Stimulated activated CD8-positive, alpha-beta memory T cell treated with anti-CD3 and anti-CD28 coated beads, Interleukin-4, amount 100 ng/mL, for 4 hours (primary cell): ENCODE measurements around the gene SLC34A2.
"Not testable (repeated sequence)": the region's sequence is repeated elsewhere in the genome, so short reads cannot be mapped to it uniquely, and the experiment has no call there.

Experiments used
- DNase-seq, 2 donors: peaks; one replicate each; pipeline ENCODE4 v3.0.0-alpha.2; 2020; ENCODE audit warnings: low read depth in 2 of 2, low spot score in 1 of 2

The SLC34A2 gene, protein sequence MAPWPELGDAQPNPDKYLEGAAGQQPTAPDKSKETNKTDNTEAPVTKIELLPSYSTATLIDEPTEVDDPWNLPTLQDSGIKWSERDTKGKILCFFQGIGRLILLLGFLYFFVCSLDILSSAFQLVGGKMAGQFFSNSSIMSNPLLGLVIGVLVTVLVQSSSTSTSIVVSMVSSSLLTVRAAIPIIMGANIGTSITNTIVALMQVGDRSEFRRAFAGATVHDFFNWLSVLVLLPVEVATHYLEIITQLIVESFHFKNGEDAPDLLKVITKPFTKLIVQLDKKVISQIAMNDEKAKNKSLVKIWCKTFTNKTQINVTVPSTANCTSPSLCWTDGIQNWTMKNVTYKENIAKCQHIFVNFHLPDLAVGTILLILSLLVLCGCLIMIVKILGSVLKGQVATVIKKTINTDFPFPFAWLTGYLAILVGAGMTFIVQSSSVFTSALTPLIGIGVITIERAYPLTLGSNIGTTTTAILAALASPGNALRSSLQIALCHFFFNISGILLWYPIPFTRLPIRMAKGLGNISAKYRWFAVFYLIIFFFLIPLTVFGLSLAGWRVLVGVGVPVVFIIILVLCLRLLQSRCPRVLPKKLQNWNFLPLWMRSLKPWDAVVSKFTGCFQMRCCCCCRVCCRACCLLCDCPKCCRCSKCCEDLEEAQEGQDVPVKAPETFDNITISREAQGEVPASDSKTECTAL

DNA sequence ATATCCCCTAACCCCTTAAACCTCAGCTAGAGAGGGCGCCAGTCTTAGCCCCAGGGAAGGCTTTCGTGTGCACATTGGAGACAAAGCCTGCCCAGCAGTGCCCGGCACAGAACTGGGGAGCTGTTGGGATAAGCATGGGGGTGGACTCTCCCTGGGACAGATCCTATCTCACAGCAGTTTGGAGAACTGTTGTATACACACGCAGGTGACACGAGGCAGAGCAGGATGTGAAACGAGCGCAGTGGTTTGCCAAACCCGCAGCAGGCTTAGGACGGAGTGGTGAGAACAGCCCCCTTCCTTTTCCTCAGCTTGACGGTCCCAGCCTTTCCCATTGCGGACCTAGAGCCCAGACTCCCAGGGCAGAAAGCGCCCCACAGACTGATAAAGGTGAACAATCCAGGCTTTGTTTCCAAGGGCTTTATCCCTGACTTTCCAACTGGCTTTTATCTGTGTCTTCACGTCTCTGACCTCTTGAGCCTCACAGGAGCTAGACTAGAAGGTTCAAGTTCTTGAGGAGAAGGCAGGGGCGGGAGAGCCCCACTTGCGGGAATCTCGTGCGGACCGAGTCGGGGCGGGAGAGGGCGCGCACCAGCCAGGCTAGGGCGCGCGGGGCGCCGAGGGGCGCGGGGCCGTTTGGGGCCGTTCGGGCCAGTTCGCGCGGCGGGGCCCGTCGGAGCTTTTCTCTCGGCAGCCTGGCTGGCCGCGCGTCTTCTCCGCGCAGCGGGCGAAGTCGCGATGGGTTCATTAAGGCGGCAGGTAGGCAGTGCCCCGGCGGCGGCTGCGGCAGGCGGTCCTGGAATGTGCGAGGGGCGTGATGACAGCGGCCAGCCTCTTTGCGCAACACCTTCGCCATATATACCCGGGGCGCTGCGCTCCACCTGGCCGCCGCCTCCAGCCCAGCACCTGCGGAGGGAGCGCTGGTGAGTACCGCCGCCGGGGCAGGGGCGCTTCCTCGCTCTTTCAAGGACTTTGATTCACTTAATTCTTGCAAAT lies at the start of gene SLC34A2:
Gene SLC34A2, plus strand, starts transcription at position 881 of the 993 bp plus-strand sequence. CDS start 6,650 bp downstream, outside the sequence.
- no peak for DNase-seq

DNA sequence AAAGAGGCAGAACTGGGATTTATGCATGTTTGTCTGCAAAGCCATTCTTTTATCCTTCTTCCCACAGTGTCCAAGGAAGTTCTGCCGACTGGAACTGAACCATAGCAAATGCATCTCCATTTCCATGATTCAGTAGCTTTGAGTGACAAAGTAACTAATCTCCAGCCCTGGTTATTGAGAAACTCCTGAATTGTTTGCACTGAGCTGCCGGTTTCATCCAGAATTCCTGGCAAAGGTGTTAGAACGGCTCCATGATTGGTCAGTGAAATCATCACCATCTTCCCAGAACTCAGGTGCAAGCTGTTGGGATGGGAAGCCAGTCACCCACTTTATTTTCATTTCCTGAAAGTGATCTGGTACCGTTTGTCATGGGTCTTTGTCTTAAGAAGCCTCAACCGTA lies 47.0 kb upstream of the SLC34A2 start:
- DNase-seq: no peak

- no peak for DNase-seq
These were observed 45.7 kb upstream of the SLC34A2 start for GRCh38 chr4:25609976-25610375.

- DNase-seq: not testable (repeated sequence)
These were observed 42.0 kb upstream of the SLC34A2 start for GRCh38 chr4:25613613-25614012.

DNA sequence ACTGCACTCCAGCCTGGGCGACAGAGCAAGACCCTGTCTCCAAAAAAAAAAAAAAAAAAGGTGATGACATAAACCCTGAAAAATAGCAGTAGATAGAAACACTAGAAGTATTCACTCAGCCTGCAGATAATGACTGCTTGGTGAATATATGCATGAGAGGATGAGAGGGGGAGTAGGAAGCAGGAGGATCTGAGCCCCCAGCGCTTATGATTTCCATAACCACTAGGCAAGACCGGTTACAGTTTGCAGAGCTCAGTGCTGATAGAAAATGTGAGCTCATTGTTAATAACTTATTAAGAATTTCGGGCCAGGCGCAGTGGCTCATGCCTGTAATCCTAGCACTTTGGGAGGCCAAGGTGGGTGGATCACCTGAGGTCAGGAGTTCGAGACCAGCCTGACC lies 40.8 kb upstream of the SLC34A2 start:
- no peak for DNase-seq

GRCh38 chr4:25621027-25621930 lies 34.4 kb upstream of the SLC34A2 start:
- no peak for DNase-seq

- no peak for DNase-seq
These were observed 31.0 kb upstream of the SLC34A2 start for GRCh38 chr4:25624616-25625015.

- DNase-seq: no peak
These were observed 27.2 kb upstream of the SLC34A2 start for GRCh38 chr4:25628451-25628850.

DNA sequence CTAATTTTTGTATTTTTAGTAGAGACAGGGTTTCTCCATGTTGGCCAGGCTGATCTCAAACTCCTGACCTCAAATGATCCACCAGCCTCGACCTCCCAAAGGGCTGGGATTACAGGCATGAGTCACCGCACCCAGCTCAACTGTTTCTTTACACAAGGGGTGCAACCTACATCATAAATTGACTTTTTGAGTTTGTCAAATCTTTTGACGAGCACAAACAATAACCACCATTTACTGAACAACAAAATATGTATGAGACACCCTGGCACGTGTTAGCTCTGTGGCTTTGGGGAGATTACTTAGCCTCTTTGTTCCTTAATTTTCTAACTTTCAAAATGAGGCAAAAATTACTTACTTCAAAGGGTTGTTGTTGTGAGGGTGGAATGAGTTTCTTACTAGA lies 23.5 kb upstream of the SLC34A2 start:
- no peak for DNase-seq

DNA sequence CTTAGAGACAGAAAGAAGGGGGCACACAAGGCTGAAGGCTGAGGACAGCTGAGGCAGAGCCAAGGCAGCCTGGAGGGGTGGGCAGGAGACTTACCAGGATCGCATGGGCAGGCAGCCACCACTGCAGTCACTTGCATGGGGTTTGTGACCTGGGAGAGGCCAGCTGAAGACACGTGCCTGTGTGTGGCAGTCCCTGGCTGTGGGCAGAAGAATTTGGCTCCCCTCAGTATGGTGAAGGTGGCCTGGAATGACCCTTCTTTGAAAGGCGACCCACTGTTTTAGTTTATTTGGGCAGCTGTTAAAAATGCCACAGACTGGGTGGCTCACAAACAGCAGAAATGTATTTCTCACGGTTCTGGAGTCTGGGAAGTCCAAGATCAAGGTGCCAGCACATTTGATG lies 22.1 kb upstream of the SLC34A2 start:
- DNase-seq: no peak

GRCh38 chr4:25635501-25635900 lies 20.1 kb upstream of the SLC34A2 start:
- DNase-seq: no peak

DNA sequence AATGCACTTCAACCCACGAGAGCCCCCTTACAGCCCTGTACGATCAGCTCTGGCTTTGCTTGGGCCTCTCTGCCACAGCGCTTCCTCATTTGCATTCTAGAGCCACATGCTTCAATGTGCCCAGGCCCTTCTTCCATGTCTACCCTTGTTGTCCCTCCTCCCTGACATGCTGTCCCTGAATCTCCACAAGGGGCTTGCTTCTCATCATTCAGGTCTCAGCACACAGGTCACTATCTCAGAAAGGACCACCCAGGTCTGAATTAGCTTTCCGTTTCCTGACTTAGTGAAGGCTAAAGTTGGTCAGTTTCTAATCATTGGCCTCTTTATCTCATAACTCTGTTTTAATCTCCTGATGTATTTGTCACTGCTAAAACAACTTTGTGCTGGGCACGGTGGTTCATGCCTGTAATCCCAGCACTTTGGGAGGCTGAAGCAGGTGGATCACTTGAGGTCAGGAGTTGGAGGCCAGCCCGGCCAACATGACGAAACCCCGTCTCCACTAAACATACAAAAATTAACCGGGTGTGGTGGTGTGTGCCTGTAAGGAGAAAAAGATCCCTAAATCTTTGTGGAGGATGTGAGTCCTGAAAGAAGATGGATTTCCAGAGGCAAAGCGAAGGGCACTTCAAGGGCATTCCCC lies 17.9 kb upstream of the SLC34A2 start:
- DNase-seq: no peak

GRCh38 chr4:25638221-25638601 lies 17.4 kb upstream of the SLC34A2 start:
- DNase-seq: no peak

- DNase-seq: no peak
These were observed 16.8 kb upstream of the SLC34A2 start for GRCh38 chr4:25638806-25639205.

GRCh38 chr4:25650311-25650710 lies 5.3 kb upstream of the SLC34A2 start:
- DNase-seq: no peak

DNA sequence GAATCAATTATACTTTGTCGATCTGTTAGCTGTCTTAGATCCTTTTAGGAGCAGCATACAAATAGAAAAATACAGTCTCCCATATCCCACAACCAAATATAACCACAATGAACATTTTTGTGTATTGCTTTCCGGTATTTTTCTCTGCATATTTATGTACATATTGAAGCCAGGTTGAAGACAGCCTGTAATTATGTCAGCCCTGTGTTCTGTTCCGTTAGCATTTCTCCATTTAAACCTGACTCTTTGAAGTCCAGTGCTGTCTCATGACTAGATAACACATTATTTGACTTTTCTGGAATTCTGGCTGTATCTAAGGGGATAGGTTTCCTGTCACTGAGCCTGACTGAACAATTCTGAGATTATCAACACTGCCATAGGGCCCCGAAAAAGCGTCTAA lies 4.0 kb upstream of the SLC34A2 start:
- DNase-seq: no peak

DNA sequence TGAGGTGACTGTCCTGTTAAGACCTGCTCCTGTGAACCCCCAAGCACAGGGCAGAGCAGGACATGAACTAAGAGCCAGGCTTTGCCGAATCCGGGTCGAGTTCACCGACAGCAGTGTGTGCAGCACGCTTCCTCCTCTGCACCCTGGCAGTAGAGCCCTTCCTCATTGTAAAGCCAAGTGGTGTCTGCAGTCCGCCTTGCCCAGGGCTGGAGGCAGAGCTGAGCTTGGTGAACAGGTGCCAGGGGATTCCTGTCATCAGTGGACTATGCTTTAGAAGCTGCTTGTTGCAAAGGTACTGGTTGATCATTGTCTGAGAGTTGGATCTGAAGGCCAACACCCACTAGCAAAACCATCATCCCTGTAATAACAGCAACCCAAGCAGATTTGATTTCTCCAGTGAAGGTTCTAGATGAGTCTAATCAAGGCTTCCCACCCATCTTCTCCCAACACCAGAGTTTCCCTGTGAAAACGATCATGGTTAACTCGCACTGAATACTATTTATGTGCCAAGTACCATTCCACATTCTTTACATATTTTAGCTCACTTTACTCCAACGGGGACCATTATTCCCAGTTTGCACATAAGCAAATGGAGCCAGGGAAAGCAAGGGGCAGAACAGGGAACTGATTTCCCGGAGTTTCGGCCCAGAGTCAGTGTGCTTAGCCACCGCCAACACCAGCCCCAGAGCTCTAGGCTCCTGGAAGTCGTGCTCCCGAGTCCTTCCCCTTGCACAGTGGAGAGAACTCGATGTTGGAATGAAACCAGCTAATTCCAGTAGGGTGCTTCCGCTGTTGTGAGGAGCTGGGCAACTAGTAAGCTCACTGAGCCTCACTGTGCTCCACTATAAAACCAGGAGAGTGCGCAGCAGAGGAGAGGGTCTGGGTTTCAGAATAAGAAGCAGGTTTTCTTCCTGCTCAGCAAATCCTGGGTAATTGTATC lies 1.4 kb upstream of the SLC34A2 start:
- DNase-seq: no peak

DNA sequence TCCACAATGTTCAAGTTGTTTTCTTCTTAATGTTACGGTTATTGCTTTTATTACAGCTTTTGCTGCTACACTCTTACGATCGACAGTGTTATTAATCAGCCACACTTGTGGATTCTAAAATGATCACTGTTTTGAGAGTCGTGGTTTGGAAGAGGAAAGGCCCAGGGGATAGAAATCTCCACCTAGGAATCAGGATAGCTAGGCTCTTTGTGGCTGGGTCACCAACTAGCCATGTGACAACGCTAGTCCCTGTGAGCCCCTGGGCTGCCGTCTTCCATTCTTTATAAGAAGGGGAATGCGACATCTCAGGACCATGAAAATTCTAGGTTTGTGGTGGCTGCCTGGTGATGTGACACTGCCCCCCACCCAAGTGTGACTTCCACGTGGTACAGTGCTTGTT lies 380 bp downstream of the SLC34A2 start:
- DNase-seq: no peak

DNA sequence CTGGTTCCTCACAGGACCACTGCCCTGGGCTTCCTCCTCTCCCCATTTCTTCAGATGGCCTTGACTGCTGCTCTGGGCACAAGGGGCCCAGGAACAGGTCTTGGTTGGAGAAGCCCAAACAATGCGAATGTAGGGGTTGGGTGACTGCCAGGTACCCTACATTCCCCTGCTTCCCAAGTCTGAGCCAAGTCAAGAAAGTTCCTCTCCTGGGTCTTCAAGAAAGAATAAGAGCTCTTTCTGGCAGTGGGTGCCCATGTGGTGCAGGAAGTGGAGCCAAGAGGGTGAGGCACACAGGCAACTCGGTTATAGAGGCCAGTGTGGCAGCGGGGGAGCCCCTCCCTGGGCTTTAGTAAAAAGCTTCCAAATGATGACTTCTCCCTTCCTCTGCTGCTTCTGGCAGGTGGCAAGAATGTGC lies 2.7 kb downstream of the SLC34A2 start:
- no peak for DNase-seq
